PC-9 (cell line): ENCODE data around the gene P3H4. TPM values are rescaled to one million over a fixed set of nuclear protein-coding genes. Genes with fewer than 3 reads are reported as not detected.
"Not testable (repeated sequence)": the region's sequence is repeated elsewhere in the genome, so short reads cannot be mapped to it uniquely, and the experiment has no call there.

Experiments
- BruUV-seq: library from RNA; stranded (reverse); fragments of 400-500 nt; replicated peaks from 2 replicates; lab custom pipeline; 2021; lab: Mats Ljungman, UMichigan
- CTCF ChIA-PET: fragments of 300-600 bp; sonication (Branson Sonifier 250); formaldehyde crosslinking; loops from one replicate; lab custom pipeline; 2022; ENCODE audit warnings: antibody characterized with exemption; lab: Charles Lee
- POLR2A ChIA-PET: fragments of 300-600 bp; sonication (Branson Sonifier 250); formaldehyde crosslinking; loops from one replicate; lab custom pipeline; 2022; ENCODE audit warnings: antibody characterized with exemption; ENCODE audit not compliant: unreplicated experiment; lab: Charles Lee
- DNase-seq, 2 experiments: peaks; one replicate each; pipeline versions ENCODE4 v3.0.0 to v3.0.0-alpha.2; 2015 to 2022; ENCODE audit warnings: mixed read lengths in 1 of 2
- H2AFZ ChIP-seq: fragments of 200-600 bp; sonication (generic); 2 replicates; pipeline ENCODE4 v1.8.1; 2017; ENCODE audit warnings: antibody characterized with exemption
- H3F3A ChIP-seq: fragments of 200-600 bp; sonication (generic); 2 replicates; pipeline ENCODE4 v1.8.1; 2017; ENCODE audit warnings: antibody characterized with exemption, mild to moderate bottlenecking, low read depth; ENCODE audit not compliant: insufficient read depth
- H3K27ac ChIP-seq: fragments of 200-600 bp; sonication (generic); 2 replicates; pipeline ENCODE4 v1.6.1; 2016; ENCODE audit warnings: mixed run types
- H3K27me3 ChIP-seq: fragments of 200-600 bp; sonication (generic); 2 replicates; pipeline ENCODE4 v1.6.1; 2016; ENCODE audit warnings: low read depth, mixed run types; ENCODE audit not compliant: insufficient read depth
- H3K36me3 ChIP-seq: fragments of 200-600 bp; sonication (generic); 2 replicates; pipeline ENCODE4 v1.6.1; 2016; ENCODE audit warnings: low read depth, mixed run types
- H3K4me1 ChIP-seq: fragments of 200-600 bp; sonication (generic); replicated peaks from 2 replicates; pipeline ENCODE4 v1.6.1; 2016; ENCODE audit warnings: mixed run types; ENCODE audit not compliant: insufficient read depth
- H3K4me2 ChIP-seq: fragments of 200-600 bp; sonication (generic); 2 replicates; pipeline ENCODE4 v1.6.1; 2017; ENCODE audit warnings: mixed run types
- H3K4me3 ChIP-seq: fragments of 200-600 bp; sonication (generic); 2 replicates; pipeline ENCODE4 v1.6.1; 2016; ENCODE audit warnings: mixed run types
- H3K79me2 ChIP-seq: fragments of 200-600 bp; sonication (generic); 2 replicates; pipeline ENCODE4 v1.6.1; 2017; ENCODE audit warnings: low read depth, mixed run types
- H3K9me2 ChIP-seq: fragments of 200-600 bp; sonication (generic); 2 replicates; pipeline ENCODE4 v1.8.1; 2017; ENCODE audit warnings: mild to moderate bottlenecking; ENCODE audit not compliant: insufficient read depth
- H3K9me3 ChIP-seq: fragments of 200-600 bp; sonication (generic); 2 replicates; pipeline ENCODE4 v1.8.1; 2016; ENCODE audit warnings: low read depth; ENCODE audit not compliant: insufficient read depth
- H4K20me1 ChIP-seq: fragments of 200-600 bp; sonication (generic); 2 replicates; pipeline ENCODE4 v1.8.1; 2017; ENCODE audit not compliant: insufficient read depth
- CTCF ChIP-seq: fragments of 200-600 bp; sonication (generic); conservative IDR thresholded peaks from 2 replicates; pipeline ENCODE4 v1.6.1; 2017; ENCODE audit warnings: mixed run types, antibody characterized with exemption, mild to moderate bottlenecking, moderate library complexity
- EZH2 ChIP-seq: fragments of 200-600 bp; sonication (generic); IDR thresholded peaks from 2 replicates; pipeline ENCODE4 v1.8.0; 2017; ENCODE audit warnings: antibody characterized with exemption, low read depth
- intact Hi-C: fragments of 100-400 bp; cut with micrococcal nuclease; formaldehyde crosslinking; loops from one replicate; pipeline ENCODE4 v1.10.0; 2022; ENCODE audit not compliant: unreplicated experiment
- total RNA-seq: library from RNA; stranded (reverse); gene quantifications from 2 replicates; pipeline ENCODE4 v1.2.3, GENCODE V29; 2021

Gene P3H4
- total RNA-seq, 1 experiment from 2014 or later, result 26.8 TPM

GRCh38 chr17:41779954-41780353, 31.8 kb downstream of the P3H4 start:
- Histone ChIP-seq H3K27ac (no peak overlapping the region), H3K4me1 (peaks cover 52% of the 10 kb centered on the region), H3K9me2 (no peaks in the 10 kb centered on the region), H3K4me2 (no peak overlapping the region), H3K4me3 (no peak overlapping the region), H3K36me3 (no peaks in the 10 kb centered on the region), H3K27me3 (no peaks in the 10 kb centered on the region), H2AFZ (no peak overlapping the region), H3K9me3 (no peaks in the 10 kb centered on the region), H4K20me1 (peaks cover 43% of the 10 kb centered on the region), H3F3A (peaks cover 38% of the 10 kb centered on the region), H3K79me2 (peaks cover 81% of the 10 kb centered on the region)
- ChIA-PET CTCF (no interaction called here), POLR2A (interaction anchor here (0.8 kb wide), 1 partner anchor 876 kb away, joined by 10 read pairs; no protein-coding TSS in a partner anchor)
- intact Hi-C loops, result no loop called here
- DNase-seq, result no peak
- BruUV-seq, result no TSS peak
- TF ChIP-seq CTCF (no peak), EZH2 (no peak)

- CTCF ChIA-PET, result interaction anchor here (0.5 to 0.7 kb wide), 3 partner anchors 19 to 84 kb away, joined by 4 to 5 read pairs (median 5); no protein-coding TSS in a partner anchor
- peak; percentile 51 to 58 for DNase-seq
Observed at GRCh38 chr17:41777574-41778188, 34.1 kb downstream of the P3H4 start.

GRCh38 chr17:41777157-41777573, 34.6 kb downstream of the P3H4 start:
- peak overlapping the region; percentile 49 for H3K27ac ChIP-seq
- H3K9me3 ChIP-seq, result no peaks in the 10 kb centered on the region
- peaks cover 60% of the 10 kb centered on the region for H3K4me1 ChIP-seq
- intact Hi-C loops, result no loop called here
- H4K20me1 ChIP-seq, result peaks cover 39% of the 10 kb centered on the region
- POLR2A ChIA-PET, result interaction anchor here (1.2 kb wide), 1 partner anchor 9 kb away, joined by 30 read pairs; the partner anchor contains the start of gene JUP
- no peak for TF ChIP-seq CTCF
- no peak overlapping the region for H3K4me3 ChIP-seq
- CTCF ChIA-PET, result interaction anchor here (0.5 to 0.7 kb wide), 2 partner anchors 19 to 24 kb away, joined by 4 to 5 read pairs; no protein-coding TSS in a partner anchor
- no peaks in the 10 kb centered on the region for H3K27me3 ChIP-seq
- no TSS peak for BruUV-seq
- H3K79me2 ChIP-seq, result peaks cover 66% of the 10 kb centered on the region
- H3K36me3 ChIP-seq, result no peaks in the 10 kb centered on the region
- H3K4me2 ChIP-seq, result peak overlapping the region; percentile 4; the same call in 1 of the 2 replicates
- DNase-seq, result no peak
- H3F3A ChIP-seq, result peaks cover 49% of the 10 kb centered on the region
- no peaks in the 10 kb centered on the region for H3K9me2 ChIP-seq
- H2AFZ ChIP-seq, result no peak overlapping the region

More at GRCh38 chr17:41777574-41778188, 34.1 kb downstream of the P3H4 start:
- peaks cover 49% of the 10 kb centered on the region for H3F3A ChIP-seq
- POLR2A ChIA-PET, result interaction anchor here (1.2 kb wide), 1 partner anchor 9 kb away, joined by 30 read pairs; the partner anchor contains the start of gene JUP
- H3K9me3 ChIP-seq, result no peaks in the 10 kb centered on the region
- BruUV-seq, result no TSS peak
- intact Hi-C loops, result no loop called here
- H3K4me3 ChIP-seq, result no peak overlapping the region
- H3K36me3 ChIP-seq, result no peaks in the 10 kb centered on the region
- no peaks in the 10 kb centered on the region for H3K9me2 ChIP-seq
- peaks cover 69% of the 10 kb centered on the region for H3K79me2 ChIP-seq
- no peaks in the 10 kb centered on the region for H3K27me3 ChIP-seq
- peaks cover 39% of the 10 kb centered on the region for H4K20me1 ChIP-seq
- no peak for TF ChIP-seq EZH2
- TF ChIP-seq CTCF, result no peak
- H2AFZ ChIP-seq, result no peak overlapping the region
- H3K4me2 ChIP-seq, result peak overlapping the region; percentile 31
- peak overlapping the region; percentile 49 for H3K27ac ChIP-seq
- peaks cover 56% of the 10 kb centered on the region for H3K4me1 ChIP-seq

GRCh38 chr17:41776262-41776900, 35.4 kb downstream of the P3H4 start:
- CTCF ChIA-PET, H3K4me3 ChIP-seq, H3K4me2 ChIP-seq, DNase-seq, H3K27ac ChIP-seq, H3K36me3 ChIP-seq, BruUV-seq, H2AFZ ChIP-seq, H3K9me3 ChIP-seq, intact Hi-C loops, POLR2A ChIA-PET, H3K9me2 ChIP-seq, H3K27me3 ChIP-seq: not testable (repeated sequence)
- Histone ChIP-seq H4K20me1 (peaks cover 42% of the 10 kb centered on the region), H3K79me2 (peaks cover 64% of the 10 kb centered on the region), H3K4me1 (peaks cover 61% of the 10 kb centered on the region), H3F3A (peaks cover 49% of the 10 kb centered on the region)
